Dermis blood vessel endothelial cell (primary cell): Measurements from ENCODE around the gene OLR1. TPM values are rescaled to one million over a fixed set of nuclear protein-coding genes. Genes with fewer than 3 reads are reported as not detected.
"Not testable (repeated sequence)": the region's sequence is repeated elsewhere in the genome, so short reads cannot be mapped to it uniquely, and the experiment has no call there.

Experiments used
- DNase-seq: peaks from one replicate; pipeline ENCODE4 v3.0.0; 2010
- total RNA-seq: library from RNA; depleted of rRNA; stranded (reverse); fragments of >200 nt; gene quantifications from 2 replicates; pipeline ENCODE4 v1.2.3, GENCODE V29; 2014

OLR1 gene
- total RNA-seq, 1 donor from 2014 or later = not detected

- DNase-seq = peak; percentile 78
Measured at GRCh38 chr12:10190558-10191388, 18.8 kb upstream of the OLR1 start.

- no peak for DNase-seq
Measured at GRCh38 chr12:10189653-10190052, 17.7 kb upstream of the OLR1 start.

GRCh38 chr12:10186958-10187357 is 15.0 kb upstream of the OLR1 start:
- DNase-seq = not testable (repeated sequence)

- DNase-seq = no peak
Measured at GRCh38 chr12:10186299-10186698, 14.4 kb upstream of the OLR1 start.

GRCh38 chr12:10184261-10184843 is 12.4 kb upstream of the OLR1 start:
- no peak for DNase-seq

GRCh38 chr12:10182354-10183049 is 10.6 kb upstream of the OLR1 start:
- no peak for DNase-seq

- no peak for DNase-seq
Measured at GRCh38 chr12:10179776-10180181, 7.8 kb upstream of the OLR1 start.

- DNase-seq = no peak
Measured at GRCh38 chr12:10178821-10179220, 6.9 kb upstream of the OLR1 start, which contains the start of gene TMEM52B. Gene TMEM52B, plus strand, starts transcription at chr12:10179032. Its CDS starts 543 bp downstream, at chr12:10179575.

- DNase-seq = no peak
Measured at GRCh38 chr12:10175846-10176636, 4.1 kb upstream of the OLR1 start.

- DNase-seq = no peak
Measured at GRCh38 chr12:10174986-10175614, 3.2 kb upstream of the OLR1 start.

GRCh38 chr12:10170216-10170615 is 1.7 kb downstream of the OLR1 start:
- no peak for DNase-seq

- no peak for DNase-seq
Measured at GRCh38 chr12:10169104-10169503, 2.8 kb downstream of the OLR1 start.

- DNase-seq = no peak
Measured at GRCh38 chr12:10167599-10167998, 4.3 kb downstream of the OLR1 start.

GRCh38 chr12:10165421-10165820 is 6.5 kb downstream of the OLR1 start:
- DNase-seq = no peak

GRCh38 chr12:10163084-10163483 is 8.8 kb downstream of the OLR1 start:
- DNase-seq = no peak

GRCh38 chr12:10160617-10161385 is 11.1 kb downstream of the OLR1 start:
- no peak for DNase-seq

GRCh38 chr12:10159280-10159679 is 12.7 kb downstream of the OLR1 start:
- no peak for DNase-seq

GRCh38 chr12:10158406-10158805 is 13.5 kb downstream of the OLR1 start:
- DNase-seq = no peak

GRCh38 chr12:10155966-10156365 is 16.0 kb downstream of the OLR1 start:
- no peak for DNase-seq

- peak; percentile 5 for DNase-seq
Measured at GRCh38 chr12:10154145-10154496, 17.8 kb downstream of the OLR1 start.
